BLaER1 (cell line): ENCODE results near the gene HOXA13.

Experiments
- H3K27ac ChIP-seq: shearing (Covaris generic); formaldehyde crosslinking; 2 replicates; pipeline ENCODE4 v1.8.1; 2022
- H3K27me3 ChIP-seq: shearing (Covaris generic); formaldehyde crosslinking; 2 replicates; pipeline ENCODE4 v1.8.1; 2022
- H3K36me3 ChIP-seq: shearing (Covaris generic); formaldehyde crosslinking; 2 replicates; pipeline ENCODE4 v1.8.1; 2022
- H3K4me1 ChIP-seq: shearing (Covaris generic); formaldehyde crosslinking; 2 replicates; pipeline ENCODE4 v1.8.1; 2022
- H3K4me2 ChIP-seq: shearing (Covaris generic); formaldehyde crosslinking; 2 replicates; pipeline ENCODE4 v1.8.1; 2022
- H3K4me3 ChIP-seq: shearing (Covaris generic); formaldehyde crosslinking; 2 replicates; pipeline ENCODE4 v1.8.1; 2022
- H3K9ac ChIP-seq: shearing (Covaris generic); formaldehyde crosslinking; 2 replicates; pipeline ENCODE4 v1.8.1; 2022
- H3K9me3 ChIP-seq: shearing (Covaris generic); formaldehyde crosslinking; 2 replicates; pipeline ENCODE4 v1.8.1; 2022
- H4K20me1 ChIP-seq: shearing (Covaris generic); formaldehyde crosslinking; 2 replicates; pipeline ENCODE4 v1.8.1; 2022
- Cebpa-rat ChIP-seq: shearing (Covaris generic); IDR thresholded peaks from 2 replicates; pipeline ENCODE4 v1.8.1; 2022

Gene HOXA13

GRCh38 chr7:27217951-27218350 is 18.1 kb upstream of the HOXA13 start:
- 0 out of 2 replicates have a peak, but pooled peaks cover 6% of the 10 kb centered on the region for H3K9me3 ChIP-seq
- no peaks in the 10 kb centered on the region for H3K36me3 ChIP-seq
- no peak overlapping the region for H3K9ac ChIP-seq
- no peak overlapping the region for H3K4me3 ChIP-seq
- H3K4me2 ChIP-seq, result no peak overlapping the region
- peaks cover 78% of the 10 kb centered on the region for H3K27me3 ChIP-seq
- no peak overlapping the region for H3K27ac ChIP-seq
- TF ChIP-seq Cebpa-rat, result no peak
- H3K4me1 ChIP-seq, result no peaks in the 10 kb centered on the region
- peaks cover 10% of the 10 kb centered on the region; the same call in 1 of the 2 replicates for H4K20me1 ChIP-seq

GRCh38 chr7:27215356-27215755 is 15.5 kb upstream of the HOXA13 start:
- Histone ChIP-seq H3K4me1 (no peaks in the 10 kb centered on the region), H3K9ac (no peak overlapping the region), H3K9me3 (0 out of 2 replicates have a peak, but pooled peaks cover 1% of the 10 kb centered on the region), H3K27me3 (peaks cover 78% of the 10 kb centered on the region), H3K4me3 (no peak overlapping the region), H3K36me3 (no peaks in the 10 kb centered on the region), H4K20me1 (peaks cover 18% of the 10 kb centered on the region; the same call in 1 of the 2 replicates), H3K4me2 (no peak overlapping the region), H3K27ac (no peak overlapping the region)
- TF ChIP-seq Cebpa-rat, result no peak

- H4K20me1 ChIP-seq, result peaks cover 11% of the 10 kb centered on the region; the same call in 1 of the 2 replicates
- no peak overlapping the region for H3K4me3 ChIP-seq
- H3K9ac ChIP-seq, result no peak overlapping the region
- no peak overlapping the region for H3K4me2 ChIP-seq
- no peaks in the 10 kb centered on the region for H3K9me3 ChIP-seq
- H3K4me1 ChIP-seq, result no peaks in the 10 kb centered on the region
- no peak for TF ChIP-seq Cebpa-rat
- H3K36me3 ChIP-seq, result no peaks in the 10 kb centered on the region
- no peak overlapping the region for H3K27ac ChIP-seq
- peaks cover 77% of the 10 kb centered on the region for H3K27me3 ChIP-seq
Measured at GRCh38 chr7:27214239-27214950, 14.5 kb upstream of the HOXA13 start.

GRCh38 chr7:27213433-27214238 is 13.7 kb upstream of the HOXA13 start:
- Histone ChIP-seq H4K20me1 (peaks cover 17% of the 10 kb centered on the region; the same call in 1 of the 2 replicates), H3K9ac (no peak overlapping the region), H3K9me3 (no peaks in the 10 kb centered on the region), H3K27ac (no peak overlapping the region), H3K4me3 (no peak overlapping the region), H3K27me3 (peaks cover 77% of the 10 kb centered on the region), H3K36me3 (no peaks in the 10 kb centered on the region), H3K4me2 (no peak overlapping the region), H3K4me1 (no peaks in the 10 kb centered on the region)
- TF ChIP-seq Cebpa-rat, result no peak

- peaks cover 81% of the 10 kb centered on the region for H3K27me3 ChIP-seq
- no peaks in the 10 kb centered on the region for H3K4me1 ChIP-seq
- no peak overlapping the region for H3K9ac ChIP-seq
- H3K36me3 ChIP-seq, result no peaks in the 10 kb centered on the region
- TF ChIP-seq Cebpa-rat, result no peak
- H3K9me3 ChIP-seq, result no peaks in the 10 kb centered on the region
- H3K4me3 ChIP-seq, result no peak overlapping the region
- H4K20me1 ChIP-seq, result peaks cover 26% of the 10 kb centered on the region; the same call in 1 of the 2 replicates
- no peak overlapping the region for H3K4me2 ChIP-seq
- no peak overlapping the region for H3K27ac ChIP-seq
Measured at GRCh38 chr7:27212497-27213432, 12.9 kb upstream of the HOXA13 start.

GRCh38 chr7:27211764-27212204 is 11.9 kb upstream of the HOXA13 start:
- H3K27ac ChIP-seq, result no peak overlapping the region
- no peak for TF ChIP-seq Cebpa-rat
- peaks cover 85% of the 10 kb centered on the region for H3K27me3 ChIP-seq
- no peaks in the 10 kb centered on the region for H3K4me1 ChIP-seq
- no peak overlapping the region for H3K4me3 ChIP-seq
- no peaks in the 10 kb centered on the region for H3K36me3 ChIP-seq
- peaks cover 35% of the 10 kb centered on the region; the same call in 1 of the 2 replicates for H4K20me1 ChIP-seq
- H3K9ac ChIP-seq, result no peak overlapping the region
- H3K4me2 ChIP-seq, result no peak overlapping the region
- H3K9me3 ChIP-seq, result no peaks in the 10 kb centered on the region

GRCh38 chr7:27211084-27211446 is 11.2 kb upstream of the HOXA13 start:
- H3K4me2 ChIP-seq, result no peak overlapping the region
- peaks cover 88% of the 10 kb centered on the region for H3K27me3 ChIP-seq
- no peak for TF ChIP-seq Cebpa-rat
- H3K36me3 ChIP-seq, result no peaks in the 10 kb centered on the region
- no peak overlapping the region for H3K9ac ChIP-seq
- no peak overlapping the region for H3K4me3 ChIP-seq
- no peaks in the 10 kb centered on the region for H3K9me3 ChIP-seq
- peaks cover 37% of the 10 kb centered on the region; the same call in 1 of the 2 replicates for H4K20me1 ChIP-seq
- no peak overlapping the region for H3K27ac ChIP-seq
- H3K4me1 ChIP-seq, result no peaks in the 10 kb centered on the region

- Histone ChIP-seq H3K9ac (no peak overlapping the region), H3K4me1 (no peaks in the 10 kb centered on the region), H3K4me2 (no peak overlapping the region), H3K9me3 (peaks cover under 1% of the 10 kb centered on the region; the same call in 1 of the 2 replicates), H4K20me1 (peaks cover 42% of the 10 kb centered on the region), H3K27me3 (peaks cover 93% of the 10 kb centered on the region), H3K4me3 (no peak overlapping the region), H3K36me3 (no peaks in the 10 kb centered on the region), H3K27ac (no peak overlapping the region)
- no peak for TF ChIP-seq Cebpa-rat
Measured at GRCh38 chr7:27210441-27211083, 10.7 kb upstream of the HOXA13 start.

GRCh38 chr7:27209933-27210440 is 10.1 kb upstream of the HOXA13 start:
- H3K9ac ChIP-seq, result no peak overlapping the region
- H3K4me1 ChIP-seq, result no peaks in the 10 kb centered on the region
- H3K36me3 ChIP-seq, result no peaks in the 10 kb centered on the region
- no peak for TF ChIP-seq Cebpa-rat
- H3K9me3 ChIP-seq, result peaks cover 6% of the 10 kb centered on the region; the same call in 1 of the 2 replicates
- no peak overlapping the region for H3K4me3 ChIP-seq
- peaks cover 95% of the 10 kb centered on the region for H3K27me3 ChIP-seq
- peaks cover 48% of the 10 kb centered on the region for H4K20me1 ChIP-seq
- no peak overlapping the region for H3K27ac ChIP-seq
- no peak overlapping the region for H3K4me2 ChIP-seq
